Immature natural killer cell (primary cell): ENCODE measurements around the gene WDR64. TPM values are rescaled to one million over a fixed set of nuclear protein-coding genes. Genes with fewer than 3 reads are reported as not detected.

ENCODE experiments used
- DNase-seq, 3 donors: peaks; one replicate each; pipeline ENCODE4 v3.0.0; 2022; ENCODE audit warnings: mixed read lengths in 1 of 3
- H3K27ac Mint-ChIP-seq, 6 donors: one replicate each; pipeline ENCODE4 v1.8.0; 2020; ENCODE audit warnings: mixed read lengths in 6 of 6, mild to moderate bottlenecking in 5 of 6, inconsistent platforms in 4 of 6, moderate library complexity in 3 of 6
- H3K27me3 Mint-ChIP-seq, 3 donors: one replicate each; pipeline ENCODE4 v1.8.0; 2020 to 2021; ENCODE audit warnings: low read depth in 3 of 3, mild to moderate bottlenecking in 3 of 3, mixed read lengths in 3 of 3, moderate library complexity in 3 of 3, inconsistent platforms in 1 of 3
- H3K36me3 Mint-ChIP-seq, 3 donors: one replicate each; pipeline ENCODE4 v1.8.0; 2020; ENCODE audit warnings: mixed read lengths in 3 of 3, inconsistent platforms in 2 of 3, mild to moderate bottlenecking in 2 of 3
- H3K4me1 Mint-ChIP-seq, 2 donors: one replicate each; pipeline ENCODE4 v1.8.0; 2020; ENCODE audit warnings: inconsistent platforms in 2 of 2, mild to moderate bottlenecking in 2 of 2, mixed read lengths in 2 of 2, moderate library complexity in 1 of 2
- H3K4me3 Mint-ChIP-seq, 5 donors: one replicate each; pipeline ENCODE4 v1.8.0; 2020; ENCODE audit warnings: mild to moderate bottlenecking in 5 of 5, mixed read lengths in 5 of 5, inconsistent platforms in 3 of 5, moderate library complexity in 3 of 5
- H3K9me3 Mint-ChIP-seq, 6 donors: one replicate each; pipeline ENCODE4 v1.8.0; 2020; ENCODE audit warnings: mild to moderate bottlenecking in 6 of 6, mixed read lengths in 6 of 6, inconsistent platforms in 4 of 6, moderate library complexity in 3 of 6
- polyA plus RNA-seq, 3 donors: library from polyadenylated mRNA; unstranded; fragments of 300-500 nt; fragmentation: Illumina TruSeq; gene quantifications; one replicate each; pipeline ENCODE4 v1.2.3, GENCODE V29; 2021

WDR64 gene
- polyA plus RNA-seq, 3 donors from 2014 or later = not detected

DNA sequence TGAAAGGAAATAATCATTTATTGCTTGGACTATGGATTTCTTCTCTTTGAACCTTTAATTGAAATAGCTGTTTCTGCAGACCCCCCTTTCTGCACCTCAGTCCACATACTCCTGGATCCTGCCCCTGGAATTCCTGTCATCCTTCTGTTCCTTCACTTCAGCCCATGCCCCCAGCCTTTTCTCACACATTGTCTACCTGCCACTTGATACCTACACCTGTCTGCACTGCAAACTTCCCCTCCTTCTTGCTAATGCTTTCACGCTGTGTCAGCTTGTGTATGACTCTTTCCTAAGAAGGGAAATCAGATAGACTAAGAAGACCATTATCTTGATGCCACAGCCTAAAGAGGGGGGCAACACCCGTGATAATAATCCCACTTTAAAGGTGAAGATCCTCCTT, 115.7 kb downstream of the WDR64 start:
- H3K4me3 Mint-ChIP-seq = no peak overlapping the region
- no peak for DNase-seq
- H3K4me1 Mint-ChIP-seq = no peaks in the 10 kb centered on the region
- H3K27me3 Mint-ChIP-seq = peaks cover 2 to 9% (median 6%) of the 10 kb centered on the region in 3 donors
- no peaks in the 10 kb centered on the region for H3K36me3 Mint-ChIP-seq
- H3K9me3 Mint-ChIP-seq = peaks cover 0 to 3% (median 0%) of the 10 kb centered on the region in 6 donors
- no peak overlapping the region for H3K27ac Mint-ChIP-seq

- Mint-ChIP-seq H3K27ac (no peak overlapping the region), H3K9me3 (peaks cover 0 to 2% (median 0%) of the 10 kb centered on the region in 6 donors), H3K4me1 (no peaks in the 10 kb centered on the region), H3K36me3 (no peaks in the 10 kb centered on the region), H3K27me3 (peaks cover 2 to 9% (median 6%) of the 10 kb centered on the region in 3 donors), H3K4me3 (no peak overlapping the region)
- DNase-seq = no peak
These were observed 118.0 kb downstream of the WDR64 start for GRCh38 chr1:241770115-241770514.

- no peak overlapping the region for H3K27ac Mint-ChIP-seq
- no peaks in the 10 kb centered on the region for H3K9me3 Mint-ChIP-seq
- H3K36me3 Mint-ChIP-seq = no peaks in the 10 kb centered on the region
- no peaks in the 10 kb centered on the region for H3K4me1 Mint-ChIP-seq
- no peak overlapping the region for H3K4me3 Mint-ChIP-seq
- peaks cover 2 to 7% (median 6%) of the 10 kb centered on the region in 3 donors for H3K27me3 Mint-ChIP-seq
- no peak for DNase-seq
These were observed 119.0 kb downstream of the WDR64 start for GRCh38 chr1:241771117-241771516.

DNA sequence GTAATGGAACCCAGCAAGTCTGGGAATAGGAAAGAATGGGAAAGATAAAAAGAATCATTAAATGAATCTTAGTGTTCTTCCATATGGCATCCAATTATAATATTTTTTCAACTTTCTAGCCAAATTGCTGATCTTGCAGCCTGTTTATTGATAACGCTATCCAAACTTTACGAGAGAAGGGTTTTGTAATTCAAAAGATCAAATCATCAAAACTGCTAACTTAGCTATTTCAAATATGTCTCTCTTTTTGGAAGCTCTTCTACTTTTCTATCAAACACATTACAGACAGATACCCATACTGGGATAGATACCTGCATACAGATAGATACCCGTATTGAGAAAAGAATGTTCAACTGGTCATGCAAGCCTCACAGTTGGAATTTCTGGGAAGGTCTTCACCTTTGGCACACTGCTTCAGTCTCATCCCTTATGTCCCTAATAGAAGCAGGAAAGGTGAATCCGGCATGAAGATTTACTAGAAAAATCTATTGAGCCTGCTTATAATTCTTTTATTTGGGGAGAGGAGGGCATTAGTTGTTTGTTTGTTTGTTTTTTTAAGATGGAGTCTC, 120.9 kb downstream of the WDR64 start:
- Mint-ChIP-seq H3K36me3 (no peaks in the 10 kb centered on the region), H3K4me3 (no peak overlapping the region), H3K9me3 (no peaks in the 10 kb centered on the region), H3K27me3 (peaks cover 0 to 3% (median 3%) of the 10 kb centered on the region in 3 donors), H3K27ac (no peak overlapping the region), H3K4me1 (no peaks in the 10 kb centered on the region)
- DNase-seq = no peak

DNA sequence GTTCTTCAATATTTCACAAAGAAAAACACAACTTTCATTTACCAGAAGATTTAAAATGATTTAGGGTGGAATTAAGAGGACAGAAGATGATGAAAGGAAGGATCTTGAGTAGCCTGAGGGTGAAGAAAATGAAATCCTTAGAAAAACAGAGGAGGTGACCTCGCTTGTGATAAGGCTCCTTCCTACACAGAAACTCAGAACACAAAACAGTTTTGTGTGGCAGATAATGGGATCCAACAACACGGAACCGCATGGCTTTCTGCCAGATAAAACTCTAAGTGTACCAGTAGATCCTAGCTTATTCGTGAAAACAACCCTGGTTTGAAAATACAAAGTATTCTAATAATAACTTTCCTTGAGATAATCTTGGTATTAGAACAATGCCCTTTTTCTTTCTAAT, 121.9 kb downstream of the WDR64 start:
- H3K4me3 Mint-ChIP-seq = no peak overlapping the region

GRCh38 chr1:241775021-241775420, 122.9 kb downstream of the WDR64 start:
- no peak overlapping the region for H3K27ac Mint-ChIP-seq
- no peak for DNase-seq
- H3K9me3 Mint-ChIP-seq = no peaks in the 10 kb centered on the region
- H3K4me1 Mint-ChIP-seq = no peaks in the 10 kb centered on the region
- no peak overlapping the region for H3K4me3 Mint-ChIP-seq
- H3K36me3 Mint-ChIP-seq = no peaks in the 10 kb centered on the region
- peaks cover 2 to 4% (median 3%) of the 10 kb centered on the region in 3 donors for H3K27me3 Mint-ChIP-seq

More for the DNA sequence above, 121.9 kb downstream of the WDR64 start:
- H3K9me3 Mint-ChIP-seq = no peaks in the 10 kb centered on the region
- no peaks in the 10 kb centered on the region for H3K4me1 Mint-ChIP-seq
- no peak overlapping the region for H3K27ac Mint-ChIP-seq
- H3K36me3 Mint-ChIP-seq = no peaks in the 10 kb centered on the region
- peaks cover 0 to 3% (median 3%) of the 10 kb centered on the region in 3 donors for H3K27me3 Mint-ChIP-seq
- DNase-seq = no peak

DNA sequence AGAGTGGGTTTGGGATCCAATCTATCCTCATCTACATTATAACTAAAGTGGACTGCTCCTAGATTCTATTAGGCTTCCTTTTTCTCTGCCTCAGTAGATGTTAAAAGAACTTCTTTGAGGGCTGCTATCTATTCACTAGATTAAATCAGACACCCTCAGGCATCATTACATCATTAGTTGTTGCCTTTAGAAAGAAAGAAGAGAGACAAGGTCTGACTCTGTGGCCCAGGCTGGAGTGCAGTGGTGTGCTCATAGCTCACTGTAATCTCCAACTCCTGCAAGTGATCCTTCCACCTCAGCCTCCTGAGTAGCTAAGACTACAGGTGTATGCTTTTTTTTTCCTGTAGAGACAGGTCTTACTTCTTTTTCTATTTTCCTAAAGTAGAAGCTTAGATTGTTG, 124.8 kb downstream of the WDR64 start:
- H3K27ac Mint-ChIP-seq = no peak overlapping the region
- H3K27me3 Mint-ChIP-seq = peaks cover 3 to 4% (median 3%) of the 10 kb centered on the region in 3 donors
- H3K4me1 Mint-ChIP-seq = no peaks in the 10 kb centered on the region
- no peaks in the 10 kb centered on the region for H3K9me3 Mint-ChIP-seq
- DNase-seq = no peak
- no peak overlapping the region for H3K4me3 Mint-ChIP-seq
- no peaks in the 10 kb centered on the region for H3K36me3 Mint-ChIP-seq

- DNase-seq = no peak
- no peaks in the 10 kb centered on the region for H3K36me3 Mint-ChIP-seq
- H3K27ac Mint-ChIP-seq = no peak overlapping the region
- H3K9me3 Mint-ChIP-seq = no peaks in the 10 kb centered on the region
- no peak overlapping the region for H3K4me3 Mint-ChIP-seq
- no peaks in the 10 kb centered on the region for H3K4me1 Mint-ChIP-seq
- peaks cover 3 to 4% (median 3%) of the 10 kb centered on the region in 3 donors for H3K27me3 Mint-ChIP-seq
These were observed 126.0 kb downstream of the WDR64 start for GRCh38 chr1:241778117-241778516.

DNA sequence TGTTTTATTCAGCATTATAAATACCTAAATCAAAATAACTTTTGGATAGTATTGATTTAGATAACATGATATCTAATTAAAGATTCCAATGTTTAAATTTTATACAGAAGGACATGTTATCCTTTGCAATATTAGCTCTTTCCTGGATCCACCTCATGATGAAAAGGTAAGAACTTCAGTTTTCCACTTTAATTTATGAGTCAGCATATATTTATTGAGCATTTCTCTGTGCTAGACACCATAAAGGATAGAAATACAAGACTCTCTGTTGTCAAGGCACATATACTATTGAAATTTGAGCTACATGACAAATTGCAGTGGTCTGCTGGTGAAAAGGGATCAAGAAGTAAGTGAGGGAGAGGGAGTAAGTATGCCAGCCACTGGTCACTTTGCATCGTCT, 127.8 kb downstream of the WDR64 start:
- no peak overlapping the region for H3K4me3 Mint-ChIP-seq
- no peak overlapping the region for H3K27ac Mint-ChIP-seq
- DNase-seq = no peak
- H3K36me3 Mint-ChIP-seq = no peaks in the 10 kb centered on the region
- peaks cover 3 to 4% (median 3%) of the 10 kb centered on the region in 3 donors for H3K27me3 Mint-ChIP-seq
- H3K4me1 Mint-ChIP-seq = no peaks in the 10 kb centered on the region
- H3K9me3 Mint-ChIP-seq = no peaks in the 10 kb centered on the region

DNA sequence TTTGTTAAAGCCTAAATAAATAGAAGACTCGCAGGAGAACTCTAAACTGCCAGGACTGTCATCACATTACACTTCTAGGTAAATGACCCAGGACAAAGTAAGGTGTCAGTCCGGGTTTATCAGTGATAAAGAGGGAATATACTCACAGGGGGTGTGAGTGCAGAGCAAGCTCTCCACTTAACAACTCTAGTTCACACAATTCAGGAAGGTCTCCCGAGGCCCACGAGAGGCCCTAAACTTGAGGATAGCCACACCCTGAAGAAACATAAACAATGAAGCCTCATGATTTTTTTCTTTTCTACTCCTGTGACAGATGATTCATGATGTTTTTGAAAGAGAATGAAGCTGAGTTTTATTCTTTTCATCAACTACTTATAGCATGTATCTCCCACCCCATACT, 130.3 kb downstream of the WDR64 start:
- Mint-ChIP-seq H3K4me3 (no peak overlapping the region), H3K36me3 (no peaks in the 10 kb centered on the region), H3K9me3 (no peaks in the 10 kb centered on the region), H3K27me3 (peaks cover 3 to 6% (median 3%) of the 10 kb centered on the region in 3 donors), H3K4me1 (no peaks in the 10 kb centered on the region), H3K27ac (no peak overlapping the region)
- no peak for DNase-seq

GRCh38 chr1:241787691-241788090, 135.6 kb downstream of the WDR64 start:
- Mint-ChIP-seq H3K4me3 (no peak overlapping the region), H3K36me3 (no peaks in the 10 kb centered on the region), H3K9me3 (no peaks in the 10 kb centered on the region), H3K4me1 (no peaks in the 10 kb centered on the region), H3K27ac (no peak overlapping the region), H3K27me3 (peaks cover 0 to 4% (median 1%) of the 10 kb centered on the region in 3 donors)
- no peak for DNase-seq

DNA sequence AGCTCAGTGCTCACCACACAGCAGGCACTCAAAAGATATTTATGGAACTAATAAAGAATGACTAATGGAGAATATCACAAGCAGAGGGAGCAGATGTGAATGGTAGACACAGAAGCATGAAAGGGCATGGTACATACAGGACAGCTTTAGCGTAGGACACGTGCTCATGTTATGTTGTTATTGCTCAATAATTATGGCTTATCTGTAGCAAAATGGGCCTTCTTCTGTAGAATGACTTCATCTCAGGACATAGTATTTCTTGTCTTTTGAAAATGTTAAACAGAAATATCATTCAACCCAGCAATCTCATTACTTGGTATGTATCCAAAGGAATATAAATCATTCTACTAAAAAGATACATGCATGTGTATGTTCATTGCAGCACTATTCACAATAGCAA, 137.0 kb downstream of the WDR64 start:
- Mint-ChIP-seq H3K27ac (no peak overlapping the region), H3K9me3 (no peaks in the 10 kb centered on the region), H3K36me3 (no peaks in the 10 kb centered on the region), H3K27me3 (peaks cover 0 to 4% (median 1%) of the 10 kb centered on the region in 3 donors), H3K4me3 (no peak overlapping the region), H3K4me1 (no peaks in the 10 kb centered on the region)
- DNase-seq = no peak

DNA sequence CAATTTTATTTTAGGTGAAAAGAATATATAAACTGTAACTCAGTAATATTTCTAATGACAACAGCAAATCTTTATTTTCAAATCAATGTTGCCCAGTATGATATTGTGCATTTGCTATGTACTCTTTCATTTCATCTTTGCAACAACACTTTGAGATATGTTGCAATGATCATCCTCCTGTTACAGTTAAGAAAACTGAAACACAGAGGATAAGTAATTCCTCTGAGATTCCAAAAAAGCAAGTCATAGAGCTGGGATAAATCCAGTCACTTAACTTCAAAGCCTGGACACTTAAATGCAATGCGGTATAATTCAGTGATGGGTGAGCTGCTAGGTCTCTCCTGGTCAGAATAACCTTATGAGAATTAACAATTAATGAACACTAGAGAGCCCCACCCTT, 147.3 kb downstream of the WDR64 start:
- Mint-ChIP-seq H3K27me3 (peaks cover 0 to 14% (median 5%) of the 10 kb centered on the region in 3 donors), H3K36me3 (no peaks in the 10 kb centered on the region), H3K4me3 (no peak overlapping the region), H3K4me1 (no peaks in the 10 kb centered on the region), H3K27ac (no peak overlapping the region), H3K9me3 (no peaks in the 10 kb centered on the region)
- DNase-seq = no peak

DNA sequence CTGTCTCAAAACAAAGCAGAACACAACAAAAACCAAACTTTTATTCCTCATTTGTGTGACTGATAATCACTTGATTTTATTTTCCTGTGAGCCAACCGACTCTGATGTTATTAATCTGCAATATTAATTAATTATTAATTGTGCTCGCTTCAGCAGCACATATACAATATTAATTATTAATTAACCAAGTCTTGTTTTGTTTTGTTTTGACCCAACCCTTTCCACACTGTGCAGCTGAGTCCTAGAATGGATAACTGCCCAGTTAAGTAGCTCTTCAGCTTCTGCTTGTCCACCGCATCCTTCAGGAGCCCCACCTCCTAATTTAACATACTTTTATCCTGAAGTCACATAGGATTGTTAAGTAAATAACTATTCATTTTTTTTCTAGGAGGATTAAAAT, 148.6 kb downstream of the WDR64 start:
- no peak overlapping the region for H3K27ac Mint-ChIP-seq
- peaks cover 0 to 14% (median 5%) of the 10 kb centered on the region in 3 donors for H3K27me3 Mint-ChIP-seq
- H3K9me3 Mint-ChIP-seq = no peaks in the 10 kb centered on the region
- no peaks in the 10 kb centered on the region for H3K4me1 Mint-ChIP-seq
- no peak overlapping the region for H3K4me3 Mint-ChIP-seq
- no peak for DNase-seq
- H3K36me3 Mint-ChIP-seq = no peaks in the 10 kb centered on the region

DNA sequence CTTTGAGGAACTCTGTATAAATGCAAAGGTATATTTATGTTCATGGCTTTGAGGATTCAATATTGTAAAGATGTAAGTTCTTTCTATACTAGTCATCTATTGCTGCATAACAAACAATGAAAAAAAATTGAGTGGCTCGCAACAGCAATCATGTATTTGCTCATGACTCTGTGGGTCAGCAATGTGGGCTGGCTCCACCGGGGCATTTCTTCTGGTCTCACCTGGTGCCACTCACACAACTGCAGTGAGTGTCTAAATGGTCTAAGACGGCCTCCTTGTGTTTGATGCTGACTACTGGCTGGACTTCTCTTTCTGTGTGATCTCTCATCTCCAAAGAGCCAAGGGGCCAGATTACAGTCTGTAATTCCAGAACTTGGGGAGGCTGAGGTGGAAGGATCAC, 150.8 kb downstream of the WDR64 start:
- H3K36me3 Mint-ChIP-seq = no peaks in the 10 kb centered on the region
- H3K4me3 Mint-ChIP-seq = no peak overlapping the region
- H3K9me3 Mint-ChIP-seq = no peaks in the 10 kb centered on the region
- peaks cover 0 to 16% (median 3%) of the 10 kb centered on the region in 3 donors for H3K27me3 Mint-ChIP-seq
- no peak overlapping the region for H3K27ac Mint-ChIP-seq
- DNase-seq = no peak
- H3K4me1 Mint-ChIP-seq = no peaks in the 10 kb centered on the region
